HG03558 (cell line): ENCODE measurements around the gene AHSP.
"Not testable (repeated sequence)": the region's sequence is repeated elsewhere in the genome, so short reads cannot be mapped to it uniquely, and the experiment has no call there.

Experiments used
- ATAC-seq: cut with Tn5 transposase; IDR thresholded peaks from one replicate; pipeline ENCODE4 v1.9.1; 2021; ENCODE audit warnings: moderate number of reproducible peaks; ENCODE audit not compliant: unreplicated experiment; ENCODE audit errors: extremely low read depth

The AHSP gene, protein sequence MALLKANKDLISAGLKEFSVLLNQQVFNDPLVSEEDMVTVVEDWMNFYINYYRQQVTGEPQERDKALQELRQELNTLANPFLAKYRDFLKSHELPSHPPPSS

DNA sequence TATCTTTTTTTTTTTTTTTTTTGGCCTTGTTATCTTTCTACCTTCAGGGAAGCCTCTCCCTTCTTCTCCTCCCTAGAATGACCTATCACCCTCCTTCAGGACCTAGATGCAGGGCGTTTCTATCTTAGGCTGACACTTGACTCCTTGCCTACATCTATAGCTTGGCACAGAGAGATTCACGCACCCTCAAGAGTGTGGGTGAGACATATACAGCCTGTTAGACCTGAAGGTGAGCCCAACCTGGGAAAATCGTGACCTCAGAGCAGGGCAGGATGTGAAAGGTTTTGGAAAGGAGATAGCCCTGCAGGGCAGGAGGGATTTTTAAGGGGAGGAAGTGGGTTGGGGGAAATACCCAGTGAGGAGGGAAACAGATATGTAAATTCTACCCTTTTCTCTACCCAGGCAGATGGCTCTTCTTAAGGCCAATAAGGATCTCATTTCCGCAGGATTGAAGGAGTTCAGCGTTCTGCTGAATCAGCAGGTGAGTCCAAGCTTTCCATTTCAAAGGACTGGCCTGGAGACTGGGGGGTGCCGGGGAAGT is at the start of gene AHSP:
AHSP (plus strand) TSS at position 167 of the 541 bp plus-strand sequence; CDS start at position 407, 240 bp downstream.
- no peak for ATAC-seq

DNA sequence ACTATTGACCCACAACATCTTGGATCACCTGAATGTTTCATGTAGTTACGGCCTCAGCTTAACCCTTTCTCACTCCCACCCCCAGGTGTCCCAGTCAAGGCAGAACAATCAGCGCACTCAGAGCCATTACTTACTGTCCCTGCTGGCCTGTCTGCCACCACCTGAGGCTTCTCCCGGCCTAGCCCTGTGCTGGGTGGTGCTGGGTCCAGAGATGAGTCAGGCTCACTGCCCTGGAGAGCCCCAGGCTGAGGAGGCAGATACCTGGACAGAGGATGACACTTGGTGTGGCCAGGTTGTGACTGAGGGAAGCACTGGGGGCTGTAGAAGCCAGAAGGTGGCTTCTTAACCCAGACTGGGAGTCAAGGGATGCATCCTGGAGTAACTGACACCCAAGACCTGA is 48.7 kb upstream of the AHSP start:
- ATAC-seq, result no peak

DNA sequence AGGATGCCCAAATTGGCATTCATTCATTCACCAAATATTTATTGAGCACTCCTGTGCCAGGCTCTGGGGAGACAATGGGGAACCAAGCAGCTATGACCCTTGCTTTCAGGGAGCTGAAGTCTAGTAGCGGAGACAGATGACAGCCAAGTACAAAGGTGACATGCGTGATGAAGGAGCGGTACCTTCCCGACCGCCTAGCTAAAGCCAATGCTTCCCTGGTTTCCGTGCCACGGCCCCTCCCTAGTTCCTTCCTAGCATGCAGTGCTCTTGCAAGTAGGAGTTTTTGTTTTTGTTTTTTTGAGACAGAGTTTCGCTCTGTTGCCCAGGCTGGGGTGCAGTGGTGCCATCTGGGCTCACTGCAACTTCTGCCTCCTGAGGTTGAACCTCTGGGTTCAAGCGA is 47.9 kb upstream of the AHSP start:
- ATAC-seq, result no peak

DNA sequence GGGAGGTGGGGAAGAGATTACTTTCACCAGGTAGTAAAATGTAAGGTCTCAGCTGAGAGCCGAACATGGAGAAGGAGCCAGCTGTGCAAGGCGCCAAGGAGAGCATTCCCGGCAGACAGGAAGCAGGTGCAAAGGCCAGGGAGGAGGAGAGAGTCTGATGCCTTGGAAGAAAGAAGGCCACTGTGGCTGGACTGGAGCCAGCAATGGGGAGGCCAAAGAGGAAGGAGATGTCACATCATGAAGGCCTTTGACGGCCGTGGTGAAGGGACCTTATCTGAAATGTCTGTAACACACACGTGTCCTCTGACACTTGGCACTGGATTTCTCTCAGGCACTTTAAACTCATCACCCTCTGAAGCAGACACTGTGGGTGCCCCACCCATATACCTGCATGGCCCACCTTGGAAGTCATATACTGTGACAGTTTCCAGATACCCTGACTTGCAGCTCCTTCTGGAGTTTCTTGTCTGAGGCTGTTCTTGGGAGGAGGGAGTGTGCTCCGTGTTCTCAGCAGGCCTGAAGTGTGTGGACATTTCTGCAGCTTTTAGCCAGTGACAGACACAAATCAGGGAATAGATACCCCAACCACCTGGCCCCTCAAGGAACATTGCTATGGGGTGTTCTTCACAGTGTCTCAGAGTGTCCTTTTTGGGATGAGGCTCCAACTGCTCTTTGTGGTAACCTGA is 46.7 kb upstream of the AHSP start:
- ATAC-seq, result no peak

DNA sequence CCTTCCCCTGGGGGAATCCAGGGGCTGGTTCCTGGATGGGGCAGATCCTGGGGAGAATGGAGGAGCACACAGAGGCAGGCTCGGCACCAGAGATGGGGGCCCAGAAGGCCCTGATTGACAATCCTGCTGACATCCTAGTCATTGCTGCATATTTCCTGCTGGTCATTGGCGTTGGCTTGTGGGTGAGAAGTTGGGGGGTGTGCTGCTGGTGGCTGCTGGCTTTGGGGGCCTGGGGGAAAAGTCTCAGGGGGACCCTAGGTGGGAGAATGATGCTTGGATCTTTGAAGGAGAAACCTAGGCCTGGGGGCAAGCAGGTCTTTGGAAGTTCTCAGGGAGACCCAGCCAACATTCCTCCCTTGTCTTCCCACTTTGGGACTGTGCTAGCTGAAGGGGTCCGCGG is 44.6 kb upstream of the AHSP start, which contains the start of gene SLC5A2:
SLC5A2 (plus strand) TSS at position 43 of the 400 bp plus-strand sequence; CDS start at position 57, 14 bp downstream.
- ATAC-seq, result no peak

DNA sequence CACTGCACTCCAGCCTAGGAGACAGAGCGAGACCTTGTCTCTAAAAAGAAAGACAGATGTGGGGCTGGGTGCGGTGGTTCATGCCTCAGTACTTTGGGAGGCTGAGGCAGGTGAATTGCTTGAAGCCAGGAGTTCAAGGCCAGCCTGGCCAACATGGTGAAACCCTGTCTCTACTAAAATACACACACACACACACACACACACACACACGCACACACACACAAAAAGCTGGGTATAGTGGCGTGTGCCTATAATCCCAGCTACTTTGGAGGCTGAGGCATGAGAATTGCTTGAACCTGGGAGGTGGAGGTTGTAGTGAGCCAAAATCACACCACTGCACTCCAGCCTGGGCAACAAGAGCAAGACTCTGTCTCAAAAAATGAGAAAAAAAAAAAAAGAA is 43.7 kb upstream of the AHSP start:
- not testable (repeated sequence) for ATAC-seq

DNA sequence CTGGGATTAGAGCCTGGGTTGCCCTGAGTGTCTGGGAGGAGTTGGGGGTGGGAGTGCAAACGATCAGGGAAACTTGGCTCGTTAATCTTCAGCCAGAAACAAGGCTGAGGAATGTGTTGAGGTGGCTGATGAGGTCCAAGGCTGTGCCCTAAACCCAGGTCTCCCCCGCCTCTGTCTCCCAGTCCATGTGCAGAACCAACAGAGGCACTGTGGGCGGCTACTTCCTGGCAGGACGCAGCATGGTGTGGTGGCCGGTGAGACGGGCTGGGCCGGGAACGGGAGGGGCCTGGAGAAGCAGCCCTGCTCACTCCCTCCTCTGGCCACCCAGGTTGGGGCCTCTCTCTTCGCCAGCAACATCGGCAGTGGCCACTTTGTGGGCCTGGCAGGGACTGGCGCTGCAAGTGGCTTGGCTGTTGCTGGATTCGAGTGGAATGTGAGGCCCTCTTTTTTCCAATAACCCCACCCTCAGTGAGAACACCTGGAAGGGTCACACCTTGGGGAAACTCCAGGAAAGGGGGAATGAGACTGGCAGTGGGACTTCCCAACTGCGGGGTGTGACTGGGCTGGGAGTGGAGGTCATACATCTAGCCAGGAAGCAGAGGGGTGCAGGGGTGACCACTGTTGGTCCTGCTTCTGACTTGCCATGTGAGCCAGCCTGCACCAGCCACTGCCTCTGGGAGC is 43.1 kb upstream of the AHSP start:
- ATAC-seq, result no peak

DNA sequence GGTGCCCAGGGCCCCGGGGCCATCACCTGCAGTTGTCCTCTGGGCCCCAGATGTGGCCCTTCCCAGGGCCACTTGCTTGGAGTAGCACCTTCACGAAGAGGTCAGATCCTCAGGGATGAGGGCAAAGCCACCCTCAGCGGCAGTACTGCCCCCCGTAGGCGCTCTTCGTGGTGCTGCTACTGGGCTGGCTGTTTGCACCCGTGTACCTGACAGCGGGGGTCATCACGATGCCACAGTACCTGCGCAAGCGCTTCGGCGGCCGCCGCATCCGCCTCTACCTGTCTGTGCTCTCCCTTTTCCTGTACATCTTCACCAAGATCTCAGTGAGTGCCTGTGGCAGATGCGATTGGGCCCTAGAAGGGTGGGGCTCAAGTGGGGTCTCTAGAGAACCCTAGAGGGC is 42.1 kb upstream of the AHSP start:
- ATAC-seq, result no peak

DNA sequence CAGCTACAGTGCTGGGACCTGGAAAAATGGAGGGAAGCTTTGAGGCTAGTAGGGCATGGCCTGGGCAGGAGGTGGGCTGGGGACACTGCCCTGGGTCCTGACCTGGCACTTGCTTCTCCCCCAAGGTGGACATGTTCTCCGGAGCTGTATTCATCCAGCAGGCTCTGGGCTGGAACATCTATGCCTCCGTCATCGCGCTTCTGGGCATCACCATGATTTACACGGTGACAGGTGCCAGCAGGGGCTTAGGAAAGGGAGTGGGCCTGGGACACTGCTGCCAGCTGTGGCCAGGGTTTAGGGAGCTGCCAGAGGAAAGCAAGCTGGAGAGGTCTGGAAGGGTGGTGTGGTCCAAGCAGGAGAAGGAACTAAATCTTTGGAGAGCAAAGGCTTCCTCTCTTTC is 41.7 kb upstream of the AHSP start:
- ATAC-seq, result no peak

DNA sequence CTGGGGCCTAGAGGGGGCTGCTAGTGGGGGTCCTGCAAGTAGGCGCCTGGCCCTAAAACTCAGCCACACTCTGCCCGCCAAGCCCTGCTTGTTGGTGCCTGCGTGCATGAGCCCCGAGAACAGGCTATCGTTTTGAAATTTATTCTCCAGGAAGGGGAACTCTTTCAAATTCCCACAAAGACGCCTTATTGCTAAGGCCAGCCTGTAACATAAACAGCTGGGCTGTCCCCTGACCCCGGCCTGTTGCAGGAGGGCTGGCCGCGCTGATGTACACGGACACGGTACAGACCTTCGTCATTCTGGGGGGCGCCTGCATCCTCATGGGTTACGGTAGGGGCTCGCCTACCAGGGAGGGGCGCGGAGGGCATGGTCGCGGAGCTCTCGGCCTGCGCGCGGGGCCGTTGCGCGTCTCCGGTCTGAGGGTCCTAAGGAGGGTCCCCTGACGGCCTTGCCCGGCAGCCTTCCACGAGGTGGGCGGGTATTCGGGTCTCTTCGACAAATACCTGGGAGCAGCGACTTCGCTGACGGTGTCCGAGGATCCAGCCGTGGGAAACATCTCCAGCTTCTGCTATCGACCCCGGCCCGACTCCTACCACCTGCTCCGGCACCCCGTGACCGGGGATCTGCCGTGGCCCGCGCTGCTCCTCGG is 40.5 kb upstream of the AHSP start:
- ATAC-seq, result no peak

DNA sequence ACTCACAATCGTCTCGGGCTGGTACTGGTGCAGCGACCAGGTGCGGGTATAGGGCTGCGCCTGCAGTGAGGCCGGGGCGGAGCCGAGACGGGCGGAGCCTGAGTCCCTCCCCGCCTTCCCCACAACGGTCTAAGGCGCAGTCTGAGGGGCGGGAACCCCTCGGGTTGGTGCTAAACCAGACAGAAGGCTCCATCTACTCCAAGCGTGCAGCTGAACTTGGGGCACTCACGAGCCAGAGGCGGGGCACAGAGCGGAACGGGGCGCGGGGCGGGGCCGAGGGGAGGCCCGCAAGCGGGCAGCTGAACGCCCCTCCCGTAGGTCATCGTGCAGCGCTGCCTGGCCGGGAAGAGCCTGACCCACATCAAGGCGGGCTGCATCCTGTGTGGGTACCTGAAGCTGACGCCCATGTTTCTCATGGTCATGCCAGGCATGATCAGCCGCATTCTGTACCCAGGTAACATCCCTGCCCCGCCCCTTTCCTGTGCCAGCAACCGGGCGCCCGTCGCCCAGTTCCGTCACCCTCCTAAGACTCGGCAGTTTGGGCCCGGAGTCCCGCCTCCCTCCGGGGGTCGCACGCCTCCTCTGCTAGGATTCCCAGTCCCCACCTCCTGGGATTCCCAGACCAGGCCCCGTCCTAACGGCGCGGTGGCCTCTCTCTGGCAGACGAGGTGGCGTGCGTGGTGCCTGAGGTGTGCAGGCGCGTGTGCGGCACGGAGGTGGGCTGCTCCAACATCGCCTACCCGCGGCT is 39.8 kb upstream of the AHSP start:
- peak; percentile 81 for ATAC-seq

DNA sequence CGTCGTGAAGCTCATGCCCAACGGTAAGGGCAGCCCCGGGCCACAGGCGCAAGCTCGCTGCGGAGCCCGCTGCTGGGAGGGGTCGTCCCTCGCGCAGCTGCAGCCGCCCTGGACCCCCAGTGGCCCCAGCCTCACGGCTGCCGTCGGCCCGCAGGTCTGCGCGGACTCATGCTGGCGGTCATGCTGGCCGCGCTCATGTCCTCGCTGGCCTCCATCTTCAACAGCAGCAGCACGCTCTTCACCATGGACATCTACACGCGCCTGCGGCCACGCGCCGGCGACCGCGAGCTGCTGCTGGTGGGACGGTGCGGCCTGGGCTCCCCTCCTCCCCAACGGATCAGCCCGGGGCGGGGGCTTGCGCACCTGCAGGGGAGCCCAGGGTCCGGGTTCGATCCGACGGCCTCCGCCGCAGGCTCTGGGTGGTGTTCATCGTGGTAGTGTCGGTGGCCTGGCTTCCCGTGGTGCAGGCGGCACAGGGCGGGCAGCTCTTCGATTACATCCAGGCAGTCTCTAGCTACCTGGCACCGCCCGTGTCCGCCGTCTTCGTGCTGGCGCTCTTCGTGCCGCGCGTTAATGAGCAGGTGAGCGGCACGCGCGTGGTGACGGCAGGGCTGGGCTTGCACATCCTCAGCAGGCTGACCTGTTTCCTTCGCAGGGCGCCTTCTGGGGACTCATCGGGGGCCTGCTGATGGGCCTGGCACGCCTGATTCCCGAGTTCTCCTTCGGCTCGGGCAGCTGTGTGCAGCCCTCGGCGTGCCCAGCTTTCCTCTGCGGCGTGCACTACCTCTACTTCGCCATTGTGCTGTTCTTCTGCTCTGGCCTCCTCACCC is 39.0 kb upstream of the AHSP start:
- ATAC-seq, result no peak

DNA sequence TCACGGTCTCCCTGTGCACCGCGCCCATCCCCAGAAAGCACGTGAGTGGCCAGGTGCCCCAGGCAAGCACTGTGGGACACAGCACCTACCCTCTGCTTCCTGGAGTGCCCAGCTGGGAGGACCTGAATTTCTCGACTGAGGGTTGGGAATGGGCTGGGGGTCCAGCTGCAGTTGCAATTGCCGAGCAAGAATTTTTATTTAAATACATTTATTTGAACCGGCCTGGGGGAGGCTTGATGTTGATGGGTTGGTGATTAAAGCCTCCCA is 38.5 kb upstream of the AHSP start:
- no peak for ATAC-seq

DNA sequence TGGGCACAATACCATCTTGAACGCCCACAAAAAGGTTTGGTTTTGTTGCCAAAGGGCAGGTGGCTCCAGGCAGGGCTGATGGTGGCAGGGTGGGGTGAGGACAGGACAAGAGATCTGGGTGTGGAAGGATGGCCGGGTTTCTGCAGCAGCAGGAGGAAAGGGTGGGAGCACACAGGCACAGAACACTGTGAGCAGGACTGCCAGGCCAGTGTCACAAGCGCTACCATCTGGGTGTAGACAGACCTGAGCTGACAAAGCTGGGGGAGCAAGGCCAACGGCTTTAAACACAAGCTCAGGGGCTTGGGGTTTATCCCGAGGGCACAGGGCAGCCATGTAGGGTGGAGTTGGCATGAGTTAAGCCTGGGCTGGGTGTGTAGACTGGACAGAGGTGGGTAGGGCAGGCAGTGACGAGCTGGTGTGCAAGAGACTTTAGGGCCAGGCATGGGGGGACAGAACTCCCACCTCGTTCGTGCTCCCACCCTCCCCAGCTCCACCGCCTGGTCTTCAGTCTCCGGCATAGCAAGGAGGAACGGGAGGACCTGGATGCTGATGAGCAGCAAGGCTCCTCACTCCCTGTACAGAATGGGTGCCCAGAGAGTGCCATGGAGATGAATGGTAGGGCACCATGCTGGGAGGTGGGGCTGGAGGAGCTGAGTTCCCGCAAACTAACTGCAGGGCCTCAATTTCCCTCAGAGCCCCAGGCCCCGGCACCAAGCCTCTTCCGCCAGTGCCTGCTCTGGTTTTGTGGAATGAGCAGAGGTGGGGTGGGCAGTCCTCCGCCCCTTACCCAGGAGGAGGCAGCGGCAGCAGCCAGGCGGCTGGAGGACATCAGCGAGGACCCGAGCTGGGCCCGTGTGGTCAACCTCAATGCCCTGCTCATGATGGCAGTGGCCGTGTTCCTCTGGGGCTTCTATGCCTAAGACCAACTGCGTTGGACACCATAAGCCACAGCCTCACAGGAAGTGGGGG is 37.8 kb upstream of the AHSP start:
- ATAC-seq, result no peak

DNA sequence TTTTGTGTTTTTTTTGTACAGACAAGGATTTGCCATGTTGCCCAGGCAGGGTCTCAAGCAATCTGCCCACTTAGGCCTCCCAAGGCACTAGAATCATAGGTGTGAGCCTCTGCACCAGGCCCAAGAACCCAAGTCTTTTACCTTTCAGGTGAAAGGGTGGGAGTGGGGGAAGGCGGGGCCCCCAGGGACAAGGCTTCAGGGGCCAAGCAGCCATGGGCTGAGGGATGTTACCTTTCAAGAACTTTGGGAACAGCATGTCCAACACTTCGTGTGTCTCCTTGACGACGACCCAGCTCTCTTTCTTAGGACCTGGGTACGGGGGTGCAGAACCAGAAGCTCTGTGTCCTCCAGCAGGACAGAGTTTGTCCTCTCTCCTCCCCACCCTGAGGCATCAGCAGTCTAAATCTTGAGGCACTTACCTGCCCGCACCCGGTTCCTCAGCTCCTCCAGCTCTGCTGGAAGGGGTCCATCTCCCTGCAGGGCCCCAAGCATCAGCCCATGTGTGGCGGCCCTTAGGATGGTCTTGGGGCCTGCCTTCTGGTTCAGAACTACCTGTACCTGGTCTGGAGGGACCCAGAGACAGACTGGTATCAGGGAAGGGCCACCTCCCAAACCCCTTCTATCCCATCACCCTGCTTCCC is 35.8 kb upstream of the AHSP start:
- ATAC-seq, result no peak

DNA sequence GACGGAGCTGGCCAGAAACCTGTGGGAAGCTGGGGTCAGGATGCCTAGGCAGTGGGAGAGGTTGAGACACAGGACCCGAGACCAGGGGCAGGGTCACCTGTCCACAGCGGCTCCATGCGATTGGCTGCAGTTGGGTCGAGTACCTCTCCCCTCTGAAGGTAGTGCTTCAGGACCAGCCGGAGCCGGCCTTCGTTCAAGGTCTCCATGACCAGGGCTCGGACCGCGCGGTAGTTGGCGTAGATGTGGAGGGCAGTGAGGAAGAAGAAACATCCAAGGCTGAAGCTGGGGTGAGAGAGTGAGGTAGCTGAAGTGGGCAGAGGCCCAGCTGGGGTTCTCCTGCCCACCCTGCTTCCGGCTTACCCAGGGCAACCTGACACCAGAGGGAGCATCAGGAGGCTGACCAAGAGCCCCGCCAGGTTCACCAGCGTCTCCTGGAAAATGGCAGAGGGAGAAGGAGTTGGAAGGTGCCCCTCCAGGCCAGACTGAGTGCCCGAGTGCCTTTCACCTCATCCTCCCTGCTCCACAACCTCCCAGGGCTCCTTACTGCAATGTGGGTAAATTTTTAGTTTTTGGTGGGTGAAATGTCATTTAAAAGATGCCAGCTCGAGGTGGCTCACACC is 34.1 kb upstream of the AHSP start:
- no peak for ATAC-seq

DNA sequence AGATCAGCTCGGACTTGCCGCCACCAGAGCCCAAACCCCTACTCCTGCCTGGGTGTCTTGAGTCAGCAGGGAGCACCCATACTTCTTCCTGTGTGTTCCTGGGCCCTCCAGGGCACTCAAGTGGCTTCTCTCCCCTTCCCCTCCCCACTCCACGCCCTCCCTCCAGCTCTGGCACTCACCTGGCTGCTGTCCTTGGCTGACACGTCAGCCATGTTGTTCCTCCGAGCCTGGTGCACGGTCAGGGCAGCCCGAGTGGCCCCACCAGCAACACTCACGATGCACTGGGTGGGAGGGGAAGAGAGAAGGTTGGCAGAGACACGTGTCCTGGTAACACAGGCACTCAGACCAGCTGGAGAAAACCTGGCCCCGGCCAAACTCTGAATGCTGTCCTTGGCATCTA is 31.0 kb upstream of the AHSP start:
- ATAC-seq, result no peak

DNA sequence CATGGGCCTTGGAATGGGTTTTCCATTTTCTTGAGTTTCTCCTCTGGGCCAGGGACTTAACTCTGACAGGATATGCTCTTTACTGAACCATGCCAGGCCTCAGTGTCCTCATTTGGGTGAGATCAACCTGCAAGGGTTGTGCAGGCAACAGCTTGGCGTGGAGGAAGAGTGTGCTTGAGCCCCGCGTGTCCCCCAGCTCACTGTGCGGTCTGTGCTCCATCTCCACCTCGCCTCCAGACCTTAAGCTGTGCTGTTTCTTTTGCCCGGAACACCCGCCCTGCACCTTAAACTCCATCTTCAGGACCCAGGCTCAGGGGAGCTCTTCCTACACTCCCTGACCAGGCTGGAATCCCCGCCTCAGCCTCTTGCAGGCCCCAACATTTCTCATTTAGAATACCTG is 29.2 kb upstream of the AHSP start:
- no peak for ATAC-seq
